NCI-H187 treated with DMSO at 0.1 percent for 48 hours (cell line): Measurements from ENCODE around the gene GAL3ST2.
"Not testable (repeated sequence)": the region's sequence is repeated elsewhere in the genome, so short reads cannot be mapped to it uniquely, and the experiment has no call there.

ENCODE experiments used
- DNase-seq: peaks from one replicate; lab custom pipeline; 2025; lab: John Stamatoyannopoulos, UW

GAL3ST2 gene

DNA sequence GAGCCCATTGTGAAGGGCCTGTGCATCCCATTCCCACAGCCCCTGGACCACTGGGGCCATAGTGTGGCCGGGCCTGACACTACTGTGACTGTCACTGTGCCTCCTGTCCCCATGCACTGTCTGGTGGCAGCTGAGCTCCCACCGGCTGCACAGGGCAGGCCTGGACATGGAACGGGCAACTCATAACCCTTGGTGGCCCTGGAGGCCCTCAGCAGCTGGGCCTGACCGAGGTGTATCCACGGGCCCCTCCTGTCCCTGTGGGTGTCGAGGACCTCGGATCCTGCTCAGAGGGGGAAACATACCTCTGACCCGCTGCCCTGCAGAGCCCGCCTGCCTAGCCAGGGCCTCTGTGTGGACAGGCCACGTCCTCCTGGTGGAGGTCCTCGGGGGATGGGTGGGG, 7.8 kb upstream of the GAL3ST2 start:
- no peak for DNase-seq

GRCh38 chr2:241769819-241770184, 6.8 kb upstream of the GAL3ST2 start:
- no peak for DNase-seq

GRCh38 chr2:241770185-241770935, 6.3 kb upstream of the GAL3ST2 start:
- no peak for DNase-seq

GRCh38 chr2:241770936-241771285, 5.7 kb upstream of the GAL3ST2 start:
- no peak for DNase-seq

DNA sequence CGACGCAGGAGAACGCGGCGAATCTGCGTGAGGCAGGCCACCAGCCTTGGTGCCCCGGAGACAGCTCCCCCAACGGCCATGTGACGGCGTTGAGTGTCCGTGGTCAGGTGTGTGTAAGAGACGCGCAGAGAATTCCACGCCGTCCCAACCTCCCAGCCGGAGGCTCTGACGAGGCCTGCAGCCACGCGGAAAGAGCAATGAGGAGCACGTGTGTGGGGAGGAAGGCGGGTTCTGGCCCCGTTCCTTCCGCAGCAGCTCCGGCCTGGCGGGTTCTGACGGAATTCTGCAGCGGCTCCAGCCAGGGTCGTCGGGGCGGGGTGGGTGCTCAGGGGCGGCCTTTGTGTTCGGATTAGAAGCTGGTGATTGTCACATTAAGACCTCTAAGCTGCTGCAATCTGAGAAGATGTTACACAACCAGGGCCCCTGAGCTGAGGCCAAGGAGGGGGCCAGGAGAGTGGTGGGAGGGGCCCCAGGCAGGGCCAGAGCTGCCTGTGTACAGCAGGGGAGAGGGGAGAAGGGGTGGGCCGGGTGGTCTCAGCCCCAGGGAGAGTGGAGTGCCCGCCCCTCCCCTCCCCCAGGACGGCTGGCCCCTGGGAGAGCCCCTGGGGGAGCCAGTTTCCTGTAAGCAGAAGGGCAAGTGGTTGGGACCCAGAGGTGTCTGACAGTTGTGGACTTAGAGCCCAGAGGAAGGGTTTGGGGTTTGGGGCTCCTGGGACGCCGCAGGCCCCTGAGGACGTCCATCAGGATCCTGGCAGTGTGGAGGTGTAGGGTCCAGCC, 5.1 kb upstream of the GAL3ST2 start:
- no peak for DNase-seq

GRCh38 chr2:241772063-241772499, 4.5 kb upstream of the GAL3ST2 start:
- no peak for DNase-seq

DNA sequence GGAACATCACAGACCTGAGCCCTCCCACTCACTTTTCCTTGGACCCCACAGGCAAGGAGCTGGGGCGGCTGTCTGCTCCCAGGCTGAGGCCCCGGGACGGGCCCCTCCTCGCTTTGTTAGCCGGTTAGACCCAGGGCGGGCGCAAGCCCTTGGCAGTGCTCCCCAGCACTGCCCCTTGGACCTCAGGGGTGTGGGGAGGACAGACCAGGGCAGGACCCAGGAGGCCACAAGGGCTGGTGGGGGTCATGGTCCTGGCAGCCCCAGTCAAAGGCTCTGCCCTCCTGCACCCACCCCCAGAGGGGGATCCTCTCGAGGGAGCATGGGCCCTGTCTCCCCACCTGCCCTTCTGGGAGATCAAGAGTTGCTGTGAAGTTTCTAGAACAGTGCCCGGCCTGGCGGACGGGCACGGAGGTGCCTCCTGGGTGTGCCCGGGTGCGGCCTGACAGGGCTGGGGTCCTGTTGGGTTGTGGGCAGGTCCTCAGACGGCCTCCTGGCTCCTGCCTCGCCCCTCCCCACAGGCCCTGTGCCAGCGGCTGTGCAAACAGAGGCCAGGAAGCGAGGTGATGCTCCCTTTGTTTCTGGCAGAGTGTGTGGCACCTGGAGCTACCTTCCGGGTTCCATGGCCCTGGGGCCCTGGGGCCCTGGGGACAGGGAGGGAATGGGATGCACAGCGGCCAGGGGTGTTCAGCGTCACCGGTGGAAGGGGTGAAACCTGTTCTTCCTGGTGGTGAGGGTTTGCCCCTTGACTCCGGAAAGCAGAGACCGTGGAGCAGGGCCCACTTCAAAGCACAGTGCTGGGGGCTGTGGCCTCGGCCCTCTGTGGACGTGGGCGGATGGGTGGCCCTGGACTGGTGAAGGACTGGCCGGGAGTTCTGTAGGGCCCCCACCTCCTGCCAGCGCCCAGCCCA, 2.9 kb upstream of the GAL3ST2 start:
- no peak for DNase-seq

DNA sequence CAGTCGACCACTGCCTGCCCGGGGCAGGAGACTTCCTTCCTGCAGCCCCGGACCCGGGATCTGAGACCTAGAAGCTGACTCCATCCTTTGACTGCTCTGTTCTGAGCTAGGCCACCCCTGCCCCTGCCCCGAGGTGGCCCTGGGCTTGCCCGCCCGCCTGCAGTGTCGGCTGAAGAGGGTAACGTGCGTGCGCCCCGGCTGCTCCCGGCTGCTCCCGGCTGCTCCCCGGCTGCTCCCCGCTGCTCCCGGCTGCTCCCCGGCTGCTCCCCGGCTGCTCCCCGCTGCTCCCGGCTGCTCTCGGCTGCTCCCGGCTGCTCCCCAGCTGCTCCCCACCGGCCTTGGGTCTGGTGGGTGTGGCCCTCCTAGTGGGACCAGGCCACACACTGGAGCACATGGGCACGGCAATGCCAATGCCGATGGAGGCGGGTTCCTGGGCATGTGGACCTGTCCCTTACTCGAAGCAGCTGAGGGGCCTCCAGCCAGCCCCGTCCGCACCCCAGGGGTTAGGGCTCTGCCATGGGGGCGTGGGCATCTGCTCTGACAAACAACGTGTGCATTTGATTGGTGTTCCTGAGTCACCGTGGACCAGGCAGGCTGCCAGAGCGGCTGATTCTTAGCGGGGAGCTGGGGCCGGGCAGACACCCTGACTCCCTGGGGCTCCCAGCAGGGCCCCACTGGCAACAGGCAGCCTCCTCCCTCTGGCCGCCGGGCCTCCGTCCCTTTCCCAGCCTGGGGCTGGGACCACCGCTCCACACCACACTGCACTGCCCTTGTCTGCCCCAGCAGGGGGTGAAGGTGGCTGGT, 2.0 kb upstream of the GAL3ST2 start:
- no peak for DNase-seq

GRCh38 chr2:241775223-241776177, 1.1 kb upstream of the GAL3ST2 start:
- DNase-seq, result no peak

- no peak for DNase-seq
Measured at GRCh38 chr2:241777170-241777685, 606 bp downstream of the GAL3ST2 start.

DNA sequence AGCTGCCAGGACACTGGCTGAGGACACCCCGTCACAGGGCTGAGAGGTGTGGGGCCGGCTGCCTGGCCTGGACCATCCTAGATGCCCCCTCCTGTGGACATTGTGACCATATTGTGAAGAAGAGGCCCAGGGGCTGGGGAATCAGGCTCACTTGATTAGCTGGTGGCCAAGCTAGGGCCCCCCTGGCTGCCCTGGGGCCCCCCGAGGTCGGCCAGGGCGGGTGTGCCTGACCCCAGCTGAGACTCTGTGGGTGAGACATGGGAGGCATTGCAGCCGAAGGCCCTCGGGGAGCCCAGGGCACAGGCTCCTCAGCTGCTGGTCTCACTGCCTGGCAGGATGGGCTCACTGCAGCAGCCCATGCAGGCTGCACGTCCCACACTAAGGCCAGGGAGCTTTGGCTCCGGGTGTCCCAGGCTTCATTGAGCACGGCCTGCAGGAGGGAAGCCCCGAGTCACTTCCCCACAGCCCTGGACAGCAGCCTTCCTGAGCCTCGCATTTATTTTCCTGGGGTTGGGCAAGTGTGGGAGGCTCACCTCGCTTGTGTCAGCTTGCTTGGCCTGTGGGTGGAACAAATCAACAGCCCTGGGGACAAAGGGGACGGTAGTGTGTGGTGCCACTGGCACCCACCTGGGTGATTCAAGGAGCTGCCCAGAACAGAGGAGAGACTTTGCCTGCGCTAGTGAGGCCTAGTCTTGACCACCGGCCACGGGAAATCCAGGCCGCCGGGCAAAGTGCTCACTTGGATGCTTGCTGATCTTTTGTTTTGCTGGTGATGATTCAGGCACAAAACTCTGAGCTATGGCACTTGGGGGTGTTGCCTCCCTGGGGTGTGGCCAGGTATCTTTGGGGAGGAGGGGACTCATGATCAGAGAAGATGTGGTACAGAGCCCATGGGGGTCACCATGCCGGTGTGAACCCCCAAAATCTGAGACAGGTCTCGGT, 1.3 kb downstream of the GAL3ST2 start:
- DNase-seq, result no peak

DNA sequence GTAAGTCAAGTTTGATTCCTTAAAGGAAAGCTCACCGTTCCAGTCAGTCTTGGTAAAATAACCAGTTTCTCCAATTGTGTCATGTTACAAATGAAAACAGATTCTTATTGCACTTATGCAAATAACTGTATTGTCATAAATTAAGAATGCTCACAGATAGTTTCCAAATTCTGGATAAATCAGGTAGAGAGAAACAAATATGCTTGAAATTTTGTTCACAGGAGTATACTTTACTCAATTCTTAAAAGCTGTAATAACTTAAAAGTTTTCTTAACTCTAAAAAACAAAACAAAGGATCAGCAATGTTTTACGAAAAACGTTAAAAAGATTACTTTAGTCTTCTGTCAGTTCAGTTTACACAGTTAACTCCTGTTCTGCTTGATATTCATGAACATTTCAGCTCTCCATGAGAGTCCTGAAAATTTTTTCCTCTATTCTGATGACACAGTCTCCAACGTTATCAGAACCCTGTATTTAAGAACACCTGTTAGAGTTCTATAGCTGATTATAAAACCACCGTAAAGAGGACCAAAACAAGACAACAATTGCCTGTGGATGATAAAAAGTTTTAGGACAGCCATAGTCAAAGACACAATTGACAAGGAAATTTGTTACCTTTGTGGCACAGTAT, 4.4 kb downstream of the GAL3ST2 start:
- DNase-seq, result no peak

DNA sequence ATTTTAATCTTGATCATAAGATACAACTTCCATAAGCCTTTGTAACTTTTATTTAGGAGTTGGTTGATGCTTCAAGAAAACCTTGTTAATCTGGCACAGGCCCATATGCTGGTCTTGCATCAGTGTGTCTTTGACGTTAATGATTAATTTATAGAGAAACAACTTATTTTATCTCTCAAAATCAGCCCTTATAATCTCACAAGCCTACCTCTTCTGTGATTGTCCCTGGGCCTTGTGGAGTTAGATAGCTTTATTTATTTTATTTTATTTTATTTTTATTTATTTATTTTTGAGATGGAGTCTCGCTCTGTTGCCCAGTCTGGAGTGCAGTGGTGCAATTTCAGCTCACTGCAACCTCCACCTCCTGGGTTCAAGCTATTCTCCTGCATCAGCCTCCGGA, 5.4 kb downstream of the GAL3ST2 start:
- DNase-seq, result not testable (repeated sequence)

- no peak for DNase-seq
Measured at GRCh38 chr2:241788135-241788534, 11.5 kb downstream of the GAL3ST2 start.

GRCh38 chr2:241788572-241788971, 11.9 kb downstream of the GAL3ST2 start:
- DNase-seq, result no peak

DNA sequence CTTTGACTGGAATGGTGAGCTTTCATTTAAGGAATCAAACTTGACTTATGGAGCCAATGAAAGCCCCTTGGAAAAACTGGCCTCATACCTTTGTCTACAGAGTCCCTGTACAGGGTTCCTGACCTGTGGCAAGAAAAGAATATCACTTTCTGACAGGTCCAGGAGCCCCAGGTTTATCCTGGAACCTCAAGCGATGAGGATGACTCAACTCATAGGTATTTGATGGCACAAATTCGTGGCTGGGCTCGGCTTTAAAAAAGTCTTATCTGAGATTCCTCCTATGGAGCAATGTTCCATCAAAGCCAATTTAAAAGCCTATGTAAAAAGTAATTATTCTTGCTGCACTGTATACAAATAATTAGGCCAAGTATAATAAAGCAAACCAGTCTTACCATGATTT, 14.8 kb downstream of the GAL3ST2 start:
- not testable (repeated sequence) for DNase-seq

- no peak for DNase-seq
Measured at GRCh38 chr2:241793385-241793784, 16.8 kb downstream of the GAL3ST2 start.

GRCh38 chr2:241794250-241794823, 17.7 kb downstream of the GAL3ST2 start:
- no peak for DNase-seq
